Activated T-helper 2 cell treated with anti-CD3 and anti-CD28 coated beads, Interferon-gamma antibody, Interleukin-2, Interleukin-4, amounts not matched to agents 10 μg/mL and 5 μg/mL and 100 μg/mL, durations not matched to agents 14 hours and 24 hours and 36 hours (primary cell): ENCODE data around the gene ZNF777. TPM values are rescaled to one million over a fixed set of nuclear protein-coding genes. Genes with fewer than 3 reads are reported as not detected.
"Not testable (repeated sequence)": the region's sequence is repeated elsewhere in the genome, so short reads cannot be mapped to it uniquely, and the experiment has no call there.

Experiments
- DNase-seq: peaks from one replicate; pipeline ENCODE4 v3.0.0; 2021; ENCODE audit warnings: low spot score
- H3K27ac Mint-ChIP-seq: one replicate; pipeline ENCODE4 v1.8.0; 2021; ENCODE audit warnings: mixed read lengths
- H3K27me3 Mint-ChIP-seq: one replicate; pipeline ENCODE4 v1.8.0; 2021; ENCODE audit warnings: low read depth, mixed read lengths
- H3K36me3 Mint-ChIP-seq: one replicate; pipeline ENCODE4 v1.8.0; 2021; ENCODE audit warnings: low read depth, mixed read lengths
- H3K4me1 Mint-ChIP-seq: one replicate; pipeline ENCODE4 v1.8.0; 2021; ENCODE audit warnings: low read depth, mixed read lengths
- H3K4me3 Mint-ChIP-seq: one replicate; pipeline ENCODE4 v1.8.0; 2021; ENCODE audit warnings: low read depth, mild to moderate bottlenecking, moderate library complexity, mixed read lengths
- H3K9me3 Mint-ChIP-seq: one replicate; pipeline ENCODE4 v1.8.0; 2021; ENCODE audit warnings: mixed read lengths
- intact Hi-C: fragments of 100-400 bp; cut with micrococcal nuclease; formaldehyde crosslinking; loops from one replicate; pipeline ENCODE4 v1.15.1; 2023
- total RNA-seq: library from RNA; stranded (reverse); gene quantifications from 2 replicates; pipeline ENCODE4 v1.2.3, GENCODE V29; 2022

ZNF777 gene
- total RNA-seq, 1 donor from 2014 or later, result 16.6 TPM

GRCh38 chr7:149456506-149457421, 4.1 kb downstream of the ZNF777 start:
- H3K27ac Mint-ChIP-seq, result no peak overlapping the region
- H3K36me3 Mint-ChIP-seq, result peaks cover 30% of the 10 kb centered on the region
- H3K27me3 Mint-ChIP-seq, result no peaks in the 10 kb centered on the region
- H3K4me1 Mint-ChIP-seq, result peaks cover 19% of the 10 kb centered on the region
- intact Hi-C loops, result no loop called here
- H3K9me3 Mint-ChIP-seq, result no peaks in the 10 kb centered on the region
- DNase-seq, result no peak
- H3K4me3 Mint-ChIP-seq, result no peak overlapping the region

DNA sequence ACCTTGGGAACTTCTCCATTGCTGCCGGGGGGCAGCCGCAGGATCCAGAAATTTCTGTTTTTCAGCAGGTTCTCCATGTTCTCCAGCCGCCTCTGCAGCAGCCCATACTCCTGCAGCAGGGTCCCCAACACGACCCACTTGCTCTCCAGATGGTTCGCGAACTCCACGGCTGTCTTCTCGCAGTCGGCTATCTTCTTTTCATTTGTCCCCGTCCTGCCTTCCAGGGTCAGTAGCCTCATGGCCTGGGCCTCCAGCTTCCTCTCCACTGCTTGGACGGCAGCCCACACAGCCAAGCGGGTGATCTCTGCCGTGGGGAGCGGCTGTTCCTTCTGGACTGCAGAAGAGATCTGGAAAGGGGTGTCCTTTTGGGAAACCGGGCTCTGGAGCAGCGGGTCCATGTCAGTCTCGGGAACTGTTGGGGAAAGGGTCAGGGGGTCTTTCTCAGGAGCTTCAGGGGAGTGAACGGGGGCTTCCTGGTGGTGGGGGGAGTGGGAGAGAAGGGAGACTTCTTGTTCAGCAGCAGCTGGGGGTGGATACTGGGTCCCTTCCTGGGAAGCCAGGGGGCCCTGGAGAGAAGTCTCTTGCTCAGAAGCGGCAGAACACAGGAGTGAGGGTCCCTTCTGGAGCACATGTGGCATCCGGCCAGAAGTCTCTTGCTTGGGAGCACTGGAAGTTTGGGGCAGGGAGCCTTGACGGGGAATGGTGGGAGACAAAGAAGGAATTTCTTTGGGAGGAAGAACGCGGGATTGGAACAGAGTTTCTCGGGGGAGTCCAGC, 5.5 kb downstream of the ZNF777 start:
- H3K9me3 Mint-ChIP-seq, result no peaks in the 10 kb centered on the region
- intact Hi-C loops, result no loop called here
- H3K4me3 Mint-ChIP-seq, result no peak overlapping the region
- H3K36me3 Mint-ChIP-seq, result peaks cover 40% of the 10 kb centered on the region
- no peak for DNase-seq
- H3K27me3 Mint-ChIP-seq, result no peaks in the 10 kb centered on the region
- H3K4me1 Mint-ChIP-seq, result peaks cover 13% of the 10 kb centered on the region
- no peak overlapping the region for H3K27ac Mint-ChIP-seq

- intact Hi-C loops, result no loop called here
- Mint-ChIP-seq H3K4me3 (no peak overlapping the region), H3K9me3 (no peaks in the 10 kb centered on the region), H3K27ac (no peak overlapping the region), H3K4me1 (peaks cover 13% of the 10 kb centered on the region), H3K27me3 (no peaks in the 10 kb centered on the region), H3K36me3 (peaks cover 46% of the 10 kb centered on the region)
- no peak for DNase-seq
These were observed 6.1 kb downstream of the ZNF777 start for GRCh38 chr7:149454750-149455149.

DNA sequence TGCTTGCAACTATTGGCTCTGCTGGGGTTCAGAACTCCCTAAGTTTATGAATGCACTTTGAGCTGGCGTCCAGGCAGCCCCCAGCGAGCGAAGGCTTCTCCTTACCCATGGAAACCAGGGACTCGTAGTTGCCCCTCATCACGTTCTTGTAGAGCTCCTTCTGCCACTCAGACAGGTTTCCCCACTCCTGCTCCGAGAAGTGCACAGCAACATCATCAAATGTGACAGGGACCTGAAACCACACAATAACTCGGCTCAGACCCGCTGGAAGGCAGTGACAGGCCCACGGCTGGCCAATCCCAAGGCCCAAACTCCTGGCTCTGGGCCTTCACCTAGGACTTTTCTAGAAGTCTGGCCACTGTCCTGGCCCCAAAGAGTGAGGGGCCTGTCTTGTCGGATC, 6.9 kb downstream of the ZNF777 start:
- Mint-ChIP-seq H3K9me3 (no peaks in the 10 kb centered on the region), H3K4me3 (no peak overlapping the region), H3K4me1 (peaks cover 12% of the 10 kb centered on the region), H3K27me3 (no peaks in the 10 kb centered on the region), H3K27ac (no peak overlapping the region), H3K36me3 (peaks cover 52% of the 10 kb centered on the region)
- no peak for DNase-seq
- intact Hi-C loops, result no loop called here

GRCh38 chr7:149450821-149451220, 10.0 kb downstream of the ZNF777 start:
- no peak overlapping the region for H3K27ac Mint-ChIP-seq
- peaks cover 2% of the 10 kb centered on the region for H3K4me1 Mint-ChIP-seq
- no peaks in the 10 kb centered on the region for H3K9me3 Mint-ChIP-seq
- no peak overlapping the region for H3K4me3 Mint-ChIP-seq
- intact Hi-C loops, result no loop called here
- DNase-seq, result no peak
- no peaks in the 10 kb centered on the region for H3K27me3 Mint-ChIP-seq
- H3K36me3 Mint-ChIP-seq, result peaks cover 67% of the 10 kb centered on the region

- intact Hi-C loops, result no loop called here
- Mint-ChIP-seq H3K4me1 (peaks cover 2% of the 10 kb centered on the region), H3K4me3 (no peak overlapping the region), H3K27ac (no peak overlapping the region), H3K9me3 (no peaks in the 10 kb centered on the region), H3K36me3 (peaks cover 65% of the 10 kb centered on the region), H3K27me3 (no peaks in the 10 kb centered on the region)
- DNase-seq, result no peak
These were observed 11.0 kb downstream of the ZNF777 start for GRCh38 chr7:149449897-149450296.

- Mint-ChIP-seq H3K9me3 (no peaks in the 10 kb centered on the region), H3K27ac (no peak overlapping the region), H3K4me1 (peaks cover 2% of the 10 kb centered on the region), H3K27me3 (no peaks in the 10 kb centered on the region), H3K36me3 (peaks cover 66% of the 10 kb centered on the region), H3K4me3 (no peak overlapping the region)
- intact Hi-C loops, result no loop called here
- no peak for DNase-seq
These were observed 11.9 kb downstream of the ZNF777 start for GRCh38 chr7:149448961-149449360.

DNA sequence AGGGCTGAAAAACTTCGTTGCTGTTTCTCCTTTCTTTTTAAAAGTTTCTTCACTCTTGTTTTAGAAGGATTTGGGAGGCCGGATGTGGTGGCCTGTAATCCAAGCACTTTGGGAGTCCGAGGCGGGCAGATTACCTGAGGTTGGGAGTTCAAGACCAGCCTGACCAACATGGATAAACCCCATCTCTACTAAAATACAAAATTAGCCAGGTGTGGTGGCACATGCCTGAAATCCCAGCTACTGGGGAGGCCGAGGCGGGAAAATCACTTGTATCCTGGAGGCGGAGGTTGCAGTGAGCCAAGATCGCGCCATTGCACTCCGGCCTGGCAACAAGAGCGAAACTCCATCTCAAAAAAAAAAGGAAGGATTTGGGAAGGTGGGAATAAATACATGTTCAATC, 14.8 kb downstream of the ZNF777 start:
- DNase-seq, H3K27ac Mint-ChIP-seq, H3K4me3 Mint-ChIP-seq, H3K27me3 Mint-ChIP-seq, H3K9me3 Mint-ChIP-seq, H3K4me1 Mint-ChIP-seq, intact Hi-C loops: not testable (repeated sequence)
- peaks cover 59% of the 10 kb centered on the region for H3K36me3 Mint-ChIP-seq

GRCh38 chr7:149444287-149444686, 16.6 kb downstream of the ZNF777 start:
- Mint-ChIP-seq H3K4me3 (no peak overlapping the region), H3K4me1 (peaks cover 14% of the 10 kb centered on the region), H3K27me3 (no peaks in the 10 kb centered on the region), H3K27ac (no peak overlapping the region), H3K36me3 (peaks cover 46% of the 10 kb centered on the region), H3K9me3 (no peaks in the 10 kb centered on the region)
- intact Hi-C loops, result no loop called here
- DNase-seq, result no peak

- intact Hi-C loops, result no loop called here
- peaks cover 48% of the 10 kb centered on the region for H3K36me3 Mint-ChIP-seq
- no peak overlapping the region for H3K27ac Mint-ChIP-seq
- H3K4me1 Mint-ChIP-seq, result peaks cover 15% of the 10 kb centered on the region
- DNase-seq, result no peak
- no peak overlapping the region for H3K4me3 Mint-ChIP-seq
- H3K9me3 Mint-ChIP-seq, result no peaks in the 10 kb centered on the region
- H3K27me3 Mint-ChIP-seq, result no peaks in the 10 kb centered on the region
These were observed 17.3 kb downstream of the ZNF777 start for GRCh38 chr7:149443523-149443922.

GRCh38 chr7:149442924-149443323, 17.9 kb downstream of the ZNF777 start:
- H3K4me1 Mint-ChIP-seq, result peaks cover 15% of the 10 kb centered on the region

GRCh38 chr7:149440222-149440621, 20.6 kb downstream of the ZNF777 start:
- Mint-ChIP-seq H3K27me3 (no peaks in the 10 kb centered on the region), H3K4me3 (no peak overlapping the region), H3K27ac (peak overlapping the region; percentile 43), H3K9me3 (no peaks in the 10 kb centered on the region), H3K36me3 (peaks cover 44% of the 10 kb centered on the region), H3K4me1 (peaks cover 13% of the 10 kb centered on the region)
- intact Hi-C loops, result no loop called here
- no peak for DNase-seq

More at GRCh38 chr7:149442924-149443323, 17.9 kb downstream of the ZNF777 start:
- Mint-ChIP-seq H3K9me3 (no peaks in the 10 kb centered on the region), H3K27ac (no peak overlapping the region), H3K27me3 (no peaks in the 10 kb centered on the region), H3K36me3 (peaks cover 52% of the 10 kb centered on the region), H3K4me3 (no peak overlapping the region)
- intact Hi-C loops, result no loop called here
- DNase-seq, result no peak

DNA sequence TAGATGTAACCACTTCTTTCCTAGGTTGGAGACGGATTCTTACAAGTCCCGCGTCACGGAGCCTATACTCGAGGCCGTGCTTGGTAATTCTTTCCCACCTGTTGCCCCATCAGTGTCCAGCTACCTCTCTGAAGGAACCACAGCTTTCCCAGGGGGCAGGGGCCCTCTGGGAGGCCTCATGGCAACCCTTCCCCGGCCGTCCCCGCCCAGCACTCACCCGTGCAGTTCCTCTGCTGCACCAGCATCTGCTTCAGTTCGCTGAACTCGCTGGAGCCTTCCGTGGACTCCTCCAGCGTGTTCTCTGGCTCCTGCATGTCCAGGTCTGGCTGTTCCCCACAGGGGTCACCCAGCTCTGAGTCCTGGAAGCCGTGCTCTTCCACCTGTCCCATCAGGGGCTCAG, 24.5 kb downstream of the ZNF777 start:
- DNase-seq, result no peak
- Mint-ChIP-seq H3K4me3 (no peak overlapping the region), H3K4me1 (peaks cover 13% of the 10 kb centered on the region), H3K9me3 (no peaks in the 10 kb centered on the region), H3K27ac (no peak overlapping the region), H3K27me3 (no peaks in the 10 kb centered on the region), H3K36me3 (peaks cover 53% of the 10 kb centered on the region)
- intact Hi-C loops, result no loop called here
